NB4 (cell line): ENCODE data around the gene OLR1.
"Not testable (repeated sequence)": the region's sequence is repeated elsewhere in the genome, so short reads cannot be mapped to it uniquely, and the experiment has no call there.

ENCODE experiments used
- DNase-seq: peaks from one replicate; pipeline ENCODE4 v3.0.0; 2010; ENCODE audit warnings: low read depth
- H3K4me3 ChIP-seq: one replicate; pipeline ENCODE4 v1.5.1; 2011; ENCODE audit warnings: mild to moderate bottlenecking, low read depth, low read length, moderate library complexity
- MAX ChIP-seq: IDR thresholded peaks from 2 replicates; pipeline ENCODE4 v1.6.1; 2011; ENCODE audit warnings: low read depth, low read length
- MYC ChIP-seq: IDR thresholded peaks from 2 replicates; pipeline ENCODE4 v1.6.1; 2011; ENCODE audit warnings: low read depth, low read length
- POLR2A ChIP-seq: IDR thresholded peaks from 2 replicates; pipeline ENCODE4 v1.6.1; 2011; ENCODE audit warnings: mild to moderate bottlenecking; ENCODE audit not compliant: insufficient read length; ENCODE audit errors: extremely low read depth
- TF ChIP-seq, protein P1 (sequence below): IDR thresholded peaks from one replicate; pipeline ENCODE4 v1.5.1; 2012; ENCODE audit warnings: low read depth, low read length

Gene OLR1

GRCh38 chr12:10171973-10172728 lies at the start of gene OLR1:
OLR1 (minus strand) TSS chr12:10172132; CDS start chr12:10172077, 55 bp downstream.
- no peak within 1 kb of the TSS for H3K4me3 ChIP-seq
- no peak for DNase-seq
- TF ChIP-seq POLR2A (no peak), MAX (no peak), MYC (no peak)
- TF ChIP-seq, protein P1, sequence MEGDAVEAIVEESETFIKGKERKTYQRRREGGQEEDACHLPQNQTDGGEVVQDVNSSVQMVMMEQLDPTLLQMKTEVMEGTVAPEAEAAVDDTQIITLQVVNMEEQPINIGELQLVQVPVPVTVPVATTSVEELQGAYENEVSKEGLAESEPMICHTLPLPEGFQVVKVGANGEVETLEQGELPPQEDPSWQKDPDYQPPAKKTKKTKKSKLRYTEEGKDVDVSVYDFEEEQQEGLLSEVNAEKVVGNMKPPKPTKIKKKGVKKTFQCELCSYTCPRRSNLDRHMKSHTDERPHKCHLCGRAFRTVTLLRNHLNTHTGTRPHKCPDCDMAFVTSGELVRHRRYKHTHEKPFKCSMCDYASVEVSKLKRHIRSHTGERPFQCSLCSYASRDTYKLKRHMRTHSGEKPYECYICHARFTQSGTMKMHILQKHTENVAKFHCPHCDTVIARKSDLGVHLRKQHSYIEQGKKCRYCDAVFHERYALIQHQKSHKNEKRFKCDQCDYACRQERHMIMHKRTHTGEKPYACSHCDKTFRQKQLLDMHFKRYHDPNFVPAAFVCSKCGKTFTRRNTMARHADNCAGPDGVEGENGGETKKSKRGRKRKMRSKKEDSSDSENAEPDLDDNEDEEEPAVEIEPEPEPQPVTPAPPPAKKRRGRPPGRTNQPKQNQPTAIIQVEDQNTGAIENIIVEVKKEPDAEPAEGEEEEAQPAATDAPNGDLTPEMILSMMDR, result no peak

DNA sequence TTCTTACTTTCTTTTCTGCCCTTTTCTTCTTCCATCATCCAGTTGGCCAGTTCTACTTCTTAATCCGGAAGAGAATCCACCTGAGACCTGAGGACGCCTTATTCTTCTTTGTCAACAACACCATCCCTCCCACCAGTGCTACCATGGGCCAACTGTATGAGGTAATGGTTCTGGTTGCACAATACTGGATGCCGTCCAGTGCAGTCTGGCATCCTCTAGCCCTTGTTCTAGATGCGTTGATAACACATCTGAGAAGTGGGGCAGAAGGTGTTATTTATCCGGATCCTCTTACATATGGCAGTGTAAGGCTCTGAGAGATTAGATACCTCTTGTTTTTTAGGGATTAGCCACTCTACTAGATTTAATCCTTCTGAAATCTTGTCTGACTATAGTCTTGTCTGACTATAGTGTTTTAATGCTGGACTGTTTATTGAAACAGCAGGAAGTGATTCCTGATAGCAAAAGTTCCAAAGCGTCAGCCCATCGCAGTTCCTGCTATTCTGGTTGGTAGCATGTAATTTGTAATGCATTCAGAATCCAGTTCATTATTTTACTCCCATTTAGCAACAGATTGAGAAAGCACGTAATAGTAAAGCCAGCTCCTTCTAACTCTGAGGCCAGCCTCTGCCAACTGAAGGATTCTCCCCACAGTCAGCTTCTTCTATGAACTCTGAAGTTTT lies 48.6 kb upstream of the OLR1 start:
- DNase-seq, result no peak
- TF ChIP-seq, protein P1, result no peak
- TF ChIP-seq POLR2A (no peak), MYC (no peak), MAX (no peak)
- no peak overlapping the region for H3K4me3 ChIP-seq

GRCh38 chr12:10218021-10218420 lies 46.1 kb upstream of the OLR1 start:
- H3K4me3 ChIP-seq, result no peak overlapping the region
- no peak for DNase-seq
- TF ChIP-seq MYC (no peak), MAX (no peak), POLR2A (no peak)
- TF ChIP-seq, protein P1, result no peak

DNA sequence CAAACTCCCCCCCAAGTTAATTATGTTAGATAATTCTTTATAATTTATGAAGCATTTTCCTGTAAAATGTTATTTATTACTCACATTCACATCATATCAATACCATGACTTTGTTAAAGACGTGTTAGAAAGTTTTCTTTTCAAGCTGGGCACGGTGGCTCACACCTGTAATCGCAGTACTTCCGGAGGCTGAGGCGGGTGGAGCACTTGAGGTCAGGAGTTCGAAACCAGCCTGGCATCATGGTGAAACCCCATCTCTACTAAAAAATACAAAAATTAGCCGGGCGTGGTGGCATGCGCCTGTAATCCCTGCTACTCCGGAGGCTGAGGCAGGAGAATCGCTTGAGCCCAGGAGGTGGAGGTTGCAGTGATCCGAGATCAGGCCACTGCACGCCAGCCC lies 44.0 kb upstream of the OLR1 start:
- not testable (repeated sequence) for H3K4me3 ChIP-seq, DNase-seq

- TF ChIP-seq MYC, result no peak
- no peak for TF ChIP-seq MAX
- TF ChIP-seq, protein P1, result no peak
- TF ChIP-seq POLR2A, result no peak
- no peak for DNase-seq
- H3K4me3 ChIP-seq, result no peak overlapping the region
These were observed 43.5 kb upstream of the OLR1 start for GRCh38 chr12:10215436-10215835.

DNA sequence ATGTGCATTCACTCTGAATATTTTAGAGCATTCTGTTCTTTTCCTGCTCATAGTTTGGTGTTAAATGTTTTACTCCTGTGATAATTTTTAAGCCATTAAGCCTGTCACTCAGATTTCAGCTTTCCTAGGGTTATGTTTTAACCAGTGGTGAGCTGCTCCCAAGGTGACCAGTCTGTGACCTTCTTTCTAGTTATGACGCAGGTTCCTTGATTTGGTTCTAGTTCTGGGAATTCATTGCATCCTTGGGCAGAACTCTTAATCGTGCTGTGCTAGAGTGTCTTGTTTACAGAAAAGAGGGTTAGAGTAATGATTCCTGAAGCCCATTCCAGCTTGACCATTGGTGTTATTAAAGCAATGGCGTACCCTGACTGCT lies 42.9 kb upstream of the OLR1 start:
- TF ChIP-seq POLR2A, result no peak
- no peak for TF ChIP-seq MYC
- no peak for TF ChIP-seq MAX
- TF ChIP-seq, protein P1, result no peak
- H3K4me3 ChIP-seq, result peak overlapping the region; percentile 91
- no peak for DNase-seq
